NCI-H146 treated with DMSO at 0.1 percent for 48 hours (cell line): ENCODE data around the gene PPP2R3C.
A peak's percentile ranks its signal among the peaks of the same experiment; 100 is the strongest.
"Not testable (repeated sequence)": the region's sequence is repeated elsewhere in the genome, so short reads cannot be mapped to it uniquely, and the experiment has no call there.

Experiments used
- DNase-seq: peaks from one replicate; lab custom pipeline; 2025; ENCODE audit not compliant: unreplicated experiment; lab: John Stamatoyannopoulos, UW

The PPP2R3C gene

DNA sequence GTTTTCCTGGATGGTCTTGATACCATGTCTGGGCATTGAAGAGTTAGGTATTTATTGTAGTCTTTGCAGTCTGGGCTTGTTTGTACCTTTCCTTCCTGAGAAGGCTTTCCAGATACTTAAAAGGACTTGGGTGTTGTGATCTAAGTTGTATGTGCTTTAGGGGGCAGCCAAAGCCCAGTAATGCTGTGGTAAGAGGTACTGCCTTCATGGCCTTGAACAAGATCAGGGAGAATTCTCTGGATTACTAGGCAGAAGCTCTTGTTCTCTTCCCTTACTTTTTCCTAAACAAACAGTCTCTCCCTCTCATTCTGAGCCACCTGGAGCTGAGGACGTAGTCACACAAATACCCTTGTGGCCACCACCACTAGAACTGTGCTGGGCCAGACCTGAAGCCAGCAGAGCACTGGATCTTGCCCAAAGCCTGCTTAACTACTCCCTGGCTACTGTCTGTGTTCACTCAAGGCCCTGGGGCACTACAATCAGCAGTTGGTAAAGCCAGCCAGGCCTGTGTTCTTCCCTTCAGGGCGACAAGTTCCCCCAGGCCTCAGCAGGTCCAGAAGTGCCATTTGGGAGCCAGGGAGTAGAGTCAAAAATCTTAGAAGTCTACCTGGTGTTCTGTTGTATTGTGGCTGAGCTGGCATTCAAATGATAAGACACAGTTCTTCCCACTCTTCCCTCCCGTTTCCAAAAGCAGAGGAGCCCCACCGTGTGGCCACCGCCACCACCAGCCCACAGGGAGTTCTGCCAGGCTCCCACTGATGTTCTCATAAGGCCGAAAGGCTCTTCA is 11.9 kb upstream of the PPP2R3C start:
- no peak for DNase-seq

- DNase-seq: no peak
Measured at GRCh38 chr14:35124127-35124526, 2.3 kb upstream of the PPP2R3C start.

DNA sequence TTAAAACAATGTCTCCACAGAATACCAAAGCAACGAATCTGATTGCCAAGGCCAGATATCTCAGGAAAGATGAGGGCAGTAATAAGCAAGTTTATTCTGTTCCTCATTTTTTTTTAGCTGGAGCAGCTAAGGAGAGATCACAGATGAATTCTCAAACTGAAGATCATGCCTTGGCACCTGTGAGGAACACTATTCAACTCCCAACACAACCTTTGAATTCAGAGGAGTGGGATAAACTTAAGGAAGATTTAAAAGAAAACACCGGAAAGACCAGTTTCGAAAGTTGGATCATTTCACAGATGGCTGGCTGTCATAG is 1.6 kb upstream of the PPP2R3C start:
- no peak for DNase-seq

- peak; percentile 24 for DNase-seq
Measured at GRCh38 chr14:35122696-35123387, 1.1 kb upstream of the PPP2R3C start.

DNA sequence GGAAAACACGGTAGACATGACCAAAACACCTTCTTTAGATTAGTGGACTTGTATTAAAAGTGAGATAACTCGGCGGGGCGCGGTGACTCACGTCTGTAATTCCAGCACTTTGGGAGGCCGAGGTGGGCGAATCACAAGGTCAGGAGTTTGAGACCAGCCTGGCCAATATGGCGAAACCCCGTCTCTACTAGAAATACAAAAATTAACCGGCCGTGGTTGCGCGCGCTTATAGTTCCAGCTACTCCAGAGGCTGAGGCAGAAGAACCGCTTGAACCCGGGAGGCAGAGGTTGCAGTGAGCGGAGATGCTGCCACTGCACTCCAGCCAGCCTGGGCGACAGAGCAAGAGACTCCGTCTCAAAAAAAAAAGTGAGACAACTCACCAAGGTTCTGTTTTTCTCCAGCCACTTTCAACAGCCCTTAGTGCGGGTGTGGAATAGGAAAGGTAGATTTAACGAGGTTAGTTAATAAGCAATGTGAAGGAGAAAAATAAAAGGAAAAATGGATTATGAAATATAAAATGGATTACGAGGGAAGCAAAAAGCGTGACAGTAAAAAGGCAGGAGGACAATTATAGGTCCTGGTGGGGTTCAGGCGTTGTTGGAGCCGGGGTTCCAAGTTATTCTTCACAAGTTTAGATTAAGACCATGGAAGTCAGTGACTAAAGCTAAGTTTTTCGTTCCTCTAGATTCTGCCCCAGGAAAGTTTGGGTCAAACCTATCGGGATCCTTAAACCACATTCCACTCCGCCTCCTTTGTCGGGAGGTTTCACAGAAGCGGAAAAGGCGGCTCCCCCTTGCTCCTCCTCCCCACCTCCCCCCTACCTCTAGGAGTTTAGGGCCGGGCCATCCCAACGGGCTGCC is 534 bp downstream of the PPP2R3C start:
- peak; percentile 10 for DNase-seq

DNA sequence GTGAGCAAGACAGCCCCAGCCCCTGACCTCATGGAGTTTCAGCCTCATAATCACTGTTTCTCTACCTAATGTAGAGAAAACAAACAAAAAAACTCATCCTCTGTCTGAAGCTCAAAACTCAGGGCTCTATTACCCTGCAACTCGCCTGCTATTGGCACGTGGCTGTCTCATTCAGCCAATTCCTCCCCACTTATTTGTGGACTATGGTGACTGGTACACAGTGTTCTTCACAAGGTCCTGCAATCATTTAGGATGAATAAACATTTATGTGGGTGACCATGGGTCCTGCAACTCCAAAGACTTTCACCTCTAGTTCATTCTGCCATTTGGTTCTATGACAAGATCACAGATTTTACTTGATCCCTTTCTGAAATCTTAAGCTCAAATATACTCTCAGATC is 4.7 kb downstream of the PPP2R3C start:
- no peak for DNase-seq

- no peak for DNase-seq
Measured at GRCh38 chr14:35116242-35116641, 5.5 kb downstream of the PPP2R3C start.

DNA sequence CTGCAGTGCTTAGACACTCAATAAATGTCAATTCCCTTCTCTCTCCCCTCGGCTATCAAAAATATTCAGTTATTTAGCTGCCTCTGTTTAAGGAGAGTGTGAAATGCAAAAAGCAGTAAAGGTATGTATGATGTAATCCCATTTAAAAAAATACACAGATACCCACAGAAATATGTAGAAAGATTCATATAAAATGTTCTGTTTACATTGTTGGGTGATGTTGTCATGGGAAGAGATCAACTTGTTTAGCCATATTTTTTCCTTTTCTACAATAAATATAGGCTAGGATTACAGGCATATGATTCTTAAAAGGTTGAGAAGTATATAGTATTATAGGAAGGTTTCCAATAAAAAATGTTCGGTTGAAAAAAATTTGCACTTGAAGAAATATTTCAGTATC is 7.8 kb downstream of the PPP2R3C start:
- DNase-seq: no peak

DNA sequence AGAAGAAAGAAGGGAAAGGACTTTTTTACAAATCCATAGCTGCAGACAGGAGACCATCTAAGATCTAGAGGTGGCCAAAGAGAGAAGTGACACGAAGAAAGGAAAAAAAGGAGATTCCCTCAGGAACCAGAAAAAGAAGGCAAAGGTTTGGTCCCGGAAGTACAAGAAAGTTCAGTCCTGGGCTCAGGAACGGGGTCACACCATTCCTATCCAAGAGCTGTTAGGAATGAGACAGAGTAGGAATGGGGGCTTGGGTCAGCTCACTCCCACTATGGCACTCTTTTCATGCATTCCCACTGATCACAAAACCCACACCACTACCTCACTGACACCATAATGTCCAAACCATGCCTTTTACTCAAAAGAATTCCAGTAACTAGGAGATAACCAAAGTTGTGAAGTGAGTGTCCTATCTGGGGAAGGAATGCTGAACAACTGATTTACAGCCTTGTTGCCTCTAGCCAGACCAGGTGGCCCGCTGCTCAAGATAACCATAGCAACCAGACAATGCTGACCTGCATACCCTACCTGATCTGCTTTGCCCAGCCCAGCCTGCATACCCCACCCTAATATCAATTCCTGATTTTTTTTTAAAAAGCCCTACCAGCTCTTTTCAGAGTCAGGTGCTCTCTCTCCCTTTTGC is 8.4 kb downstream of the PPP2R3C start:
- no peak for DNase-seq

GRCh38 chr14:35112641-35113040 is 9.1 kb downstream of the PPP2R3C start:
- no peak for DNase-seq

- no peak for DNase-seq
Measured at GRCh38 chr14:35107866-35108265, 13.9 kb downstream of the PPP2R3C start.

GRCh38 chr14:35094645-35095044 is 27.1 kb downstream of the PPP2R3C start:
- not testable (repeated sequence) for DNase-seq

- no peak for DNase-seq
Measured at GRCh38 chr14:35088514-35088913, 33.3 kb downstream of the PPP2R3C start.

DNA sequence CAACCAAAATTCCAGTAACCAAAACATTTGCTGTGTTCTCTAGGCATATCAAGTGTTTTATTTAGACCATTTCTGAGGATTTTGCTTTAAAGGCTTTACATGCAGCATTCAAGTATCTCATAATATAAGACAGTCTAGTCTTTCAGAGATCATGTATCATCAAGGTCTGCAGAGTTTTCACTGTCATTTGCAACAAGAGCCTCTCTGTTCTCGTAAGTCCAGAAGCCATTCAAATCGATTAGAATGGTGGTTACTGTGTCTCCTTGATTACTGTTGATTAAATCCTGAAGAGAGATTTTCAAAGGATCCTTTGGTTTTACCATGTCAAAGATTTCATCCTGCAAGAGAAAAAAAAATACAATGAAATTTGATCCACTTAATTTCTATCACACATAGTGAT is 36.3 kb downstream of the PPP2R3C start:
- no peak for DNase-seq

GRCh38 chr14:35083530-35084150 is 38.1 kb downstream of the PPP2R3C start:
- no peak for DNase-seq

GRCh38 chr14:35079742-35080141 is 42.0 kb downstream of the PPP2R3C start:
- DNase-seq: no peak

DNA sequence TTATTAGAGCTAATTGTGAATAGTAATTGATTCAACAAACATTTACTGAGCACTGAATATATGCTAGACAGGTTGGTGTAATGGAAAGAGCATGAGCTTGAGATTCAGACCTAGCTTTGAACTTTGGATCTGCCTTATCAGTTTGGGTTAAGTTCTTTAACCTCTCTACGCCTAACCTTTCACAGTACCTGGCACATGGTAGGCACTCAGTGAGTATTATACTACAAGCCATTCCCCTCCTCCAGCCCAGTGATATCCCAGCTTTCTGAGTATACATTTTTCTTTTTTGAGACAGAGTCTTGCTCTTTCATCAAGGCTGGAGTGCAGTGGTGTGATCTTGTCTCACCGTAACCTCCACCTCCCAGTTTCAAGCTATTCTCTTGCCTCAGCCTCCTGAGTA is 43.7 kb downstream of the PPP2R3C start:
- DNase-seq: no peak

- no peak for DNase-seq
Measured at GRCh38 chr14:35073486-35073885, 48.3 kb downstream of the PPP2R3C start.

GRCh38 chr14:35072226-35072625 is 49.6 kb downstream of the PPP2R3C start:
- no peak for DNase-seq

DNA sequence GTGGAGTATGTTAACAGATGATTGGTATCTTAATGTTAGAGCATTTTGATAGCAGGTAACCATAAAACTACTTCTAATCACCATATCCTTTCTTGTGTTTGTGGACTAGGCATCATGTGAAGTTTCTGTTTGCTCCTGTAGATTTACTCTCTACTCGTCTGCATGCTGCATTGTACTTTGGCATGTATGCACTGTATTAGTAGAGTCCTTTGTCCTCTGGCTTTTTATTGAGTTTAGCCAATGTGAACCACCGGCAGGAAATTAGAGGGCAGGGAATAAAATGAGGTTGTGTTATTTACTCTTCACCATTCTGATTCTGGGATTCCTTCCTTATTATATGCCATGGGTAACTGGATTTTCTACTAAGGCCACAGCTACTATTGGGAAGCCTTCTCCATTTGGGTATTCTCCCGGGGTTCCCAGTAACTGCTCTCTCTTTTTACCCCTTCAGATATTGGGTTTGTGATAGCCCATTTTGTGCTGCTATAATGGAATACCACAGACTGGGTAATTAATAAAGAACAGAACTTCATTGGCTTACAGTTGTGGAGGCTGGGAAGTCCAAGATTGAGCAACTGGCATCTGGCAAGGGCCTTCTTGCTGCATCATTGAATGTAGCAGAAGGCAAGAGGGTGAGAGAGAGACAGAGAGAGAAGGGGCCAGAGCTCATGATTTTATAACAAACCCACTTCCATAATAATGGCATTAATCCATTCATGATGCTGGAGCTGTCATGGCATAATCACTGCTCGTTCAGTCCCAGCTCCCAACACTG is 53.4 kb downstream of the PPP2R3C start:
- no peak for DNase-seq
